CD14-positive monocyte (primary cell): ENCODE results near the gene CRTC1. TPM values are rescaled to one million over a fixed set of nuclear protein-coding genes. Genes with fewer than 3 reads are reported as not detected.
A peak's percentile ranks its signal among the peaks of the same experiment; 100 is the strongest.

Experiments used
- DNase-seq, 3 donors: peaks; one replicate each; pipeline ENCODE4 v3.0.0-alpha.2; 2011 to 2022
- H2AFZ ChIP-seq: 2 replicates; pipeline ENCODE4 v1.6.0; 2012; ENCODE audit warnings: mild to moderate bottlenecking, low read depth, low read length, inconsistent platforms; ENCODE audit not compliant: insufficient read depth, poor library complexity, severe bottlenecking
- H3K27ac ChIP-seq, 2 donors: 1 replicate in 1 of 2; 2 replicates in 1 of 2; pipeline ENCODE4 v1.5.1; 2012 to 2013; ENCODE audit warnings: low read length in 2 of 2, control low read depth in 1 of 2, inconsistent platforms in 1 of 2, low read depth in 1 of 2, mild to moderate bottlenecking in 1 of 2
- H3K27me3 ChIP-seq, 2 donors: one replicate each; pipeline versions ENCODE4 v1.6.0 to v1.6.1; 2011 to 2013; ENCODE audit warnings: low read length in 2 of 2; ENCODE audit not compliant: control insufficient read depth in 2 of 2, insufficient read depth in 2 of 2
- H3K36me3 ChIP-seq, 2 donors: replicated peaks in 1 of 2; 1 replicate in 1 of 2; 2 replicates in 1 of 2; pipeline versions ENCODE4 v1.5.1 to v1.6.1; 2012 to 2013; ENCODE audit warnings: low read length in 2 of 2, control low read depth in 1 of 2, inconsistent platforms in 1 of 2, mild to moderate bottlenecking in 1 of 2; ENCODE audit not compliant: insufficient read depth in 2 of 2, control insufficient read depth in 1 of 2
- H3K4me1 ChIP-seq, 2 donors: 1 replicate in 1 of 2; 2 replicates in 1 of 2; pipeline versions ENCODE4 v1.5.1 to v1.6.1; 2012 to 2013; ENCODE audit warnings: low read length in 2 of 2, control low read depth in 1 of 2, inconsistent platforms in 1 of 2, mild to moderate bottlenecking in 1 of 2, moderate library complexity in 1 of 2; ENCODE audit not compliant: insufficient read depth in 2 of 2, control insufficient read depth in 1 of 2
- H3K4me2 ChIP-seq: replicated peaks from 2 replicates; pipeline ENCODE3; 2012; ENCODE audit warnings: low read length, moderate library complexity, mild to moderate bottlenecking; ENCODE audit not compliant: poor library complexity, severe bottlenecking; ENCODE audit errors: extremely low read depth
- H3K4me3 ChIP-seq, 3 experiments: fragments of 200-600 bp in 1 of 3; sonication (generic) in 1 of 3; replicated peaks in 1 of 3; 1 replicate in 2 of 3; 2 replicates in 1 of 3; pipeline ENCODE4 v1.5.1; 2011 to 2013; ENCODE audit warnings: low read length in 3 of 3, mild to moderate bottlenecking in 3 of 3, control low read depth in 2 of 3, low read depth in 2 of 3, inconsistent platforms in 1 of 3, moderate library complexity in 1 of 3
- H3K79me2 ChIP-seq: 2 replicates; pipeline ENCODE4 v1.6.0; 2012; ENCODE audit warnings: mild to moderate bottlenecking, control low read depth, inconsistent platforms, low read length, moderate library complexity; ENCODE audit not compliant: insufficient read depth
- H3K9ac ChIP-seq: 2 replicates; pipeline ENCODE4 v1.6.0; 2017; ENCODE audit warnings: low read length, mild to moderate bottlenecking; ENCODE audit not compliant: insufficient read depth, poor library complexity, severe bottlenecking
- H3K9me3 ChIP-seq, 2 donors: replicated peaks in 1 of 2; 1 replicate in 1 of 2; 2 replicates in 1 of 2; pipeline versions ENCODE4 v1.5.1 to v1.6.1; 2012 to 2013; ENCODE audit warnings: low read length in 2 of 2, control low read depth in 1 of 2; ENCODE audit not compliant: control insufficient read depth in 1 of 2, insufficient read depth in 1 of 2
- H4K20me1 ChIP-seq: 2 replicates; pipeline ENCODE4 v1.6.0; 2012; ENCODE audit warnings: mild to moderate bottlenecking, low read length, control low read depth, moderate library complexity; ENCODE audit not compliant: insufficient read depth
- H3K27ac Mint-ChIP-seq, 7 donors: one replicate each; pipeline ENCODE4 v1.8.0; 2020; ENCODE audit warnings: mild to moderate bottlenecking in 7 of 7, mixed read lengths in 7 of 7, moderate library complexity in 6 of 7, inconsistent platforms in 2 of 7
- H3K27me3 Mint-ChIP-seq, 3 donors: one replicate each; pipeline ENCODE4 v1.8.0; 2021 to 2022; ENCODE audit warnings: low read depth in 3 of 3, mild to moderate bottlenecking in 3 of 3, mixed read lengths in 3 of 3, moderate library complexity in 3 of 3, inconsistent platforms in 1 of 3
- H3K36me3 Mint-ChIP-seq, 2 donors: one replicate each; pipeline ENCODE4 v1.8.0; 2020; ENCODE audit warnings: mixed read lengths in 2 of 2, inconsistent platforms in 1 of 2, mild to moderate bottlenecking in 1 of 2
- H3K4me1 Mint-ChIP-seq: one replicate; pipeline ENCODE4 v1.8.0; 2020; ENCODE audit warnings: mild to moderate bottlenecking, mixed read lengths
- H3K4me3 Mint-ChIP-seq, 2 donors: one replicate each; pipeline ENCODE4 v1.8.0; 2020; ENCODE audit warnings: mild to moderate bottlenecking in 2 of 2, mixed read lengths in 2 of 2, moderate library complexity in 1 of 2
- H3K9me3 Mint-ChIP-seq, 7 donors: one replicate each; pipeline ENCODE4 v1.8.0; 2020 to 2022; ENCODE audit warnings: mixed read lengths in 7 of 7, mild to moderate bottlenecking in 6 of 7, moderate library complexity in 6 of 7, inconsistent platforms in 2 of 7
- WGBS: methylation state at CpG from one replicate; pipeline ENCODE4 v1.1.5; 2013; ENCODE audit warnings: missing lambda C conversion rate; ENCODE audit not compliant: insufficient coverage; 5-methylcytosine and 5-hydroxymethylcytosine counted together
- intact Hi-C, 2 donors: fragments of 100-400 bp; cut with micrococcal nuclease; formaldehyde crosslinking; loops; one replicate each; pipeline versions ENCODE4 v1.15.0 to v1.15.1; 2023
- polyA plus RNA-seq, 3 donors: library from polyadenylated mRNA; depleted of rRNA in 1 of 3; unstranded in 2 of 3; stranded (reverse) in 1 of 3; fragments of 300-500 nt in 2 of 3; fragments of >200 nt in 1 of 3; fragmentation: Illumina TruSeq in 2 of 3; gene quantifications; 1 replicate in 2 of 3; 2 replicates in 1 of 3; pipeline ENCODE4 v1.2.3, GENCODE V29; 2012 to 2021
- TF ChIP-seq, protein P1 (sequence below): fragments of 200-600 bp; IDR thresholded peaks from one replicate; pipeline ENCODE4 v1.8.0; 2022; ENCODE audit warnings: antibody characterized with exemption, mild to moderate bottlenecking

Gene CRTC1
- polyA plus RNA-seq, 3 donors = 0.28 to 9.2 (median 0.55) TPM

DNA sequence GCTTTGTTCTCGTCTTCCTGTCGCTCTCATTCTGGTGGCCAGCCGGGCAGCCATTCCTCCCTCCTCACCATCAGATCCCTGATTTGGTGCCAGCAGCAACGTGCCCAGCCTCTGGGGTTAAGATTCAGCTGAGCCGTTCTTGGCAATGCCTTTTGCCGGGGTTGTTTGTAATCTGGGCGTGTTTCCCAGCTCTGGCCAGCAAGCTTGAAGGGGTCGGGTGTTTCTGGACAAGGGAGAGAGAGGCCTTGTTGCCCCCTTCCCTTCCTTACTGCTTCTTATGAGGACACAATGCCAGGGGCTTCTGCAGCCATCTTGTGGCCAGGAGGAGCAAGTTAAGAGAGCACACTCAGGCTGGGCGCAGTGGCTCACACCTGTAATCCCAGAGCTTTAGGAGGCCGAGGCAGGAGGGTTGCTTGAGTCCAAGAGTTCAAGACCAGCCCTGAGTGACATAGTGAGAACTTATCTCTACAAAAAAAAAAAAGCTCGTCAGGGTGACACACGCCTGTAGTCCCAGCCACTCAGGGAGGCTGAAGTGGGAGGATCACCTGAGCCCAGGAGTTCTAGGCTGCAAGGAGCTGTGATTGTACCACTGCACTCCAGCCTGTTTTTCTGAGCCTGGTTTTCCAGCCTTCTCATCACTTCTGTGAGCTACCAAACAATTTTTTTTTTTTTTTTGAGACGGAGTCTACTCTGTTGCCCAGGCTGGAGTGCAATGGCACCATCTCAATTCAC is 10.7 kb upstream of the CRTC1 start:
- H3K36me3 ChIP-seq = peaks cover 18 to 27% of the 10 kb centered on the region in 2 donors
- WGBS = 89% methylated on average over 8 of the region's 13 CpGs
- H3K79me2 ChIP-seq = no peaks in the 10 kb centered on the region
- intact Hi-C loops = no loop called here
- Mint-ChIP-seq H3K36me3 (peaks cover 32 to 34% of the 10 kb centered on the region in 2 donors), H3K9me3 (peaks cover 0 to 6% (median 2%) of the 10 kb centered on the region in 7 donors), H3K27me3 (peaks cover 0 to 3% (median 0%) of the 10 kb centered on the region in 3 donors), H3K27ac (peak overlapping the region in 2 of 7 donors; percentile 18 to 84), H3K4me1 (peaks cover 7% of the 10 kb centered on the region), H3K4me3 (no peak overlapping the region)
- no peak for DNase-seq
- H3K4me2 ChIP-seq = no peak overlapping the region
- H4K20me1 ChIP-seq = no peaks in the 10 kb centered on the region
- H2AFZ ChIP-seq = no peak overlapping the region
- H3K27ac ChIP-seq = no peak overlapping the region
- peaks cover 8 to 9% of the 10 kb centered on the region in 2 donors for H3K4me1 ChIP-seq
- no peak overlapping the region for H3K9ac ChIP-seq
- no peaks in the 10 kb centered on the region for H3K27me3 ChIP-seq
- no peaks in the 10 kb centered on the region for H3K9me3 ChIP-seq
- TF ChIP-seq, protein P1, sequence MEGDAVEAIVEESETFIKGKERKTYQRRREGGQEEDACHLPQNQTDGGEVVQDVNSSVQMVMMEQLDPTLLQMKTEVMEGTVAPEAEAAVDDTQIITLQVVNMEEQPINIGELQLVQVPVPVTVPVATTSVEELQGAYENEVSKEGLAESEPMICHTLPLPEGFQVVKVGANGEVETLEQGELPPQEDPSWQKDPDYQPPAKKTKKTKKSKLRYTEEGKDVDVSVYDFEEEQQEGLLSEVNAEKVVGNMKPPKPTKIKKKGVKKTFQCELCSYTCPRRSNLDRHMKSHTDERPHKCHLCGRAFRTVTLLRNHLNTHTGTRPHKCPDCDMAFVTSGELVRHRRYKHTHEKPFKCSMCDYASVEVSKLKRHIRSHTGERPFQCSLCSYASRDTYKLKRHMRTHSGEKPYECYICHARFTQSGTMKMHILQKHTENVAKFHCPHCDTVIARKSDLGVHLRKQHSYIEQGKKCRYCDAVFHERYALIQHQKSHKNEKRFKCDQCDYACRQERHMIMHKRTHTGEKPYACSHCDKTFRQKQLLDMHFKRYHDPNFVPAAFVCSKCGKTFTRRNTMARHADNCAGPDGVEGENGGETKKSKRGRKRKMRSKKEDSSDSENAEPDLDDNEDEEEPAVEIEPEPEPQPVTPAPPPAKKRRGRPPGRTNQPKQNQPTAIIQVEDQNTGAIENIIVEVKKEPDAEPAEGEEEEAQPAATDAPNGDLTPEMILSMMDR = no peak
- H3K4me3 ChIP-seq = no peak overlapping the region

DNA sequence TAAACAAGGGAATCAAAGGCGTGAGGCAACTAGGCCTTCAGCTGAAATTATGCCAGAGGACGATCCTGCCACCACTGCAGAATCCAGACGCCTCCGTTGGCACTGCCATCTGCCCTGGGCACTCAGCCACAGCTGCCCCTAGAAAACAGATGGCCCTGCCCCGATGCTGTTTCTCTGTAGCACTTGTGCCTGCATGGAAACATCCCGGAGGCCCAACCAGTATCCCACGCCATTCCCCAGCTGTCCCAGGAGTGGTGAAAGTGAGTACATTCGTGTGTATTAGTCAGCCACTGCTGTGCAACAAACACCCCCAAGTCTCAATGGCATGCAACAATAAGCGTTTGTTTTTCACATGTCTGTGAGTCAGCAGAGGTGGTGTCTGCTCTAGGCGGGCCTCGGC is 8.9 kb upstream of the CRTC1 start:
- peaks cover 26 to 27% of the 10 kb centered on the region in 2 donors for H3K4me1 ChIP-seq
- H4K20me1 ChIP-seq = no peaks in the 10 kb centered on the region
- Mint-ChIP-seq H3K27me3 (peaks cover 0 to 3% (median 0%) of the 10 kb centered on the region in 3 donors), H3K9me3 (peaks cover 0 to 6% (median 0%) of the 10 kb centered on the region in 7 donors), H3K4me3 (no peak overlapping the region), H3K36me3 (peaks cover 16 to 18% of the 10 kb centered on the region in 2 donors), H3K27ac (no peak overlapping the region), H3K4me1 (peaks cover 24% of the 10 kb centered on the region)
- no peak overlapping the region for H3K4me3 ChIP-seq
- intact Hi-C loops = loop anchor here in 1 of 2 donors (5.0 kb wide), 1 partner anchor 37 kb away; the partner anchor contains the start of gene KLHL26
- no peak for DNase-seq
- no peak overlapping the region for H2AFZ ChIP-seq
- peaks cover 3 to 8% of the 10 kb centered on the region in 2 donors for H3K36me3 ChIP-seq
- TF ChIP-seq, protein P1 = no peak
- no peaks in the 10 kb centered on the region for H3K9me3 ChIP-seq
- no peak overlapping the region for H3K9ac ChIP-seq
- H3K4me2 ChIP-seq = no peak overlapping the region
- no peak overlapping the region for H3K27ac ChIP-seq
- H3K79me2 ChIP-seq = no peaks in the 10 kb centered on the region
- H3K27me3 ChIP-seq = no peaks in the 10 kb centered on the region
- 94% methylated on average over 8 of the region's 11 CpGs for WGBS
